GM18873 (cell line): Measurements from ENCODE around the gene BNIP3.
"Not testable (repeated sequence)": the region's sequence is repeated elsewhere in the genome, so short reads cannot be mapped to it uniquely, and the experiment has no call there.

Source experiments
- ATAC-seq: cut with Tn5 transposase; IDR thresholded peaks from one replicate; pipeline ENCODE4 v1.9.1; 2021; ENCODE audit warnings: mild to moderate bottlenecking, moderate library complexity, moderate number of reproducible peaks; ENCODE audit not compliant: unreplicated experiment, low FRiP score

Gene BNIP3

GRCh38 chr10:131959841-131960240, 21.9 kb downstream of the BNIP3 start:
- ATAC-seq: no peak

- ATAC-seq: no peak
These were observed 26.0 kb downstream of the BNIP3 start for GRCh38 chr10:131955591-131956340.

- no peak for ATAC-seq
These were observed 27.3 kb downstream of the BNIP3 start for GRCh38 chr10:131954356-131954965.

- ATAC-seq: not testable (repeated sequence)
These were observed 31.8 kb downstream of the BNIP3 start for GRCh38 chr10:131949908-131950307.

- no peak for ATAC-seq
These were observed 32.5 kb downstream of the BNIP3 start for GRCh38 chr10:131949041-131949862.

GRCh38 chr10:131948501-131948900, 33.2 kb downstream of the BNIP3 start:
- ATAC-seq: no peak

GRCh38 chr10:131947631-131948347, 33.9 kb downstream of the BNIP3 start:
- ATAC-seq: no peak

- ATAC-seq: no peak
These were observed 34.8 kb downstream of the BNIP3 start for GRCh38 chr10:131946880-131947279.

GRCh38 chr10:131946321-131946751, 35.4 kb downstream of the BNIP3 start:
- no peak for ATAC-seq

GRCh38 chr10:131944976-131945695, 36.6 kb downstream of the BNIP3 start:
- ATAC-seq: no peak

GRCh38 chr10:131944412-131944811, 37.3 kb downstream of the BNIP3 start:
- no peak for ATAC-seq

- no peak for ATAC-seq
These were observed 38.5 kb downstream of the BNIP3 start for GRCh38 chr10:131943021-131943814.

- ATAC-seq: no peak
These were observed 39.3 kb downstream of the BNIP3 start for GRCh38 chr10:131942455-131942854.

- no peak for ATAC-seq
These were observed 43.0 kb downstream of the BNIP3 start for GRCh38 chr10:131938681-131939080.

GRCh38 chr10:131937836-131938235, 43.9 kb downstream of the BNIP3 start:
- no peak for ATAC-seq

- no peak for ATAC-seq
These were observed 45.0 kb downstream of the BNIP3 start for GRCh38 chr10:131936736-131937135.

GRCh38 chr10:131936294-131936693, 45.4 kb downstream of the BNIP3 start:
- ATAC-seq: no peak

GRCh38 chr10:131935260-131935659, 46.5 kb downstream of the BNIP3 start:
- ATAC-seq: no peak

- ATAC-seq: no peak
These were observed 47.0 kb downstream of the BNIP3 start for GRCh38 chr10:131934769-131935168.
